ENCODE data around the gene DLG4.

The DLG4 gene

DNA sequence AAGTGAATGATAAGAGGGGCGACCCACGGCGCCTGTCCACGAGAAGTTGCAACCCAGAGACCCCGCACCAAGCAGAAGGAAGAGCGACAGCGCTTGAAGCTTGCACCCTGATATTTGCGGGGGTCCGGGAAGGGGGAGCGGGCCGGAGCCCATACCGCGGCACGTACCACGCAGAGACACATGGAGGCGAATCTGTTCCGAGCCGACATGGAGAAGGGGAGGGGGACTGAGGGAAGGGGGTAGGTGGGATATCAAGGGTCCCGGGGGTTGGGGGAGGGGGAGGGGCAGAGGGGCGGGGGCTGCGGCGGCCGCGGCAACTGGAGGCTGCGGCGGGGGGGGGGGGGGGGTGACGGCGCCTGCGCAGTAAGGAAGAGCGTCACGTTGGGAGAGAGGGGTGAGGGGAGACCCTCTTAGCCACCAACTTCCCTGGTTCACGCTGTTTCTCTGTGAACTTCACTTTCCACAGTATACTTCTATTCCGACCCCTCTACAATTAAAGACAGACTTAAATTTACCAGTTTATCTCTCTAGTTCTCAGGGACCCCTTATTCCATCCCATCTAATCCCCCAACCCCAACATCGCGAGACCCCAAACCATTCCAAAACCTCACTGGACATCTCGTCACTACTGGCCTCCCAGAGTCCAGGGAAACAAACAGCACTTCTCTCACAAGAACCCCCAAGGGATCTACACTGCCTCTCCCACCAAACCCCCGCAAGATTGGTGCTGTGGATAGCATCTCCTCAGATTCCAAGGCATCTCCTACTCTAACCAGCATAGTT, 8.0 kb downstream of the DLG4 start:
- no peak overlapping the region for H3K27ac ChIP-seq (ENCODE audit: low read depth, low read length)
- H3K4me1 ChIP-seq (ENCODE audit: insufficient read depth, low read length): peaks cover 36% of the 10 kb centered on the region
- no peaks in the 10 kb centered on the region for H3K27me3 ChIP-seq (ENCODE audit: insufficient read depth, low read length)
- H3K36me3 ChIP-seq (ENCODE audit: insufficient read depth, low read length): no peaks in the 10 kb centered on the region
- 12% methylated on average over 24 of the region's 37 CpGs for WGBS
- no peaks in the 10 kb centered on the region for H3K9me3 ChIP-seq (ENCODE audit: insufficient read depth, low read depth, low read length)
- H3K9ac ChIP-seq (ENCODE audit: low read depth, low read length): peak overlapping the region; percentile 56
- H3K4me3 ChIP-seq (ENCODE audit: low read length): peak overlapping the region; percentile 70

- Histone ChIP-seq H3K27ac (ENCODE audit: low read depth, low read length) (peak overlapping the region; percentile 63), H3K9me3 (ENCODE audit: insufficient read depth, low read depth, low read length) (no peaks in the 10 kb centered on the region), H3K27me3 (ENCODE audit: insufficient read depth, low read length) (no peaks in the 10 kb centered on the region), H3K4me3 (ENCODE audit: low read length) (peak overlapping the region; percentile 54), H3K36me3 (ENCODE audit: insufficient read depth, low read length) (peaks cover 2% of the 10 kb centered on the region), H3K4me1 (ENCODE audit: insufficient read depth, low read length) (peaks cover 36% of the 10 kb centered on the region), H3K9ac (ENCODE audit: low read depth, low read length) (0 out of 2 replicates have a peak overlapping the region, but pooled peaks have one; percentile 17)
- 88% methylated on average over 9 of the region's 9 CpGs for WGBS
These were observed 10.7 kb downstream of the DLG4 start for GRCh38 chr17:7208754-7209460.

DNA sequence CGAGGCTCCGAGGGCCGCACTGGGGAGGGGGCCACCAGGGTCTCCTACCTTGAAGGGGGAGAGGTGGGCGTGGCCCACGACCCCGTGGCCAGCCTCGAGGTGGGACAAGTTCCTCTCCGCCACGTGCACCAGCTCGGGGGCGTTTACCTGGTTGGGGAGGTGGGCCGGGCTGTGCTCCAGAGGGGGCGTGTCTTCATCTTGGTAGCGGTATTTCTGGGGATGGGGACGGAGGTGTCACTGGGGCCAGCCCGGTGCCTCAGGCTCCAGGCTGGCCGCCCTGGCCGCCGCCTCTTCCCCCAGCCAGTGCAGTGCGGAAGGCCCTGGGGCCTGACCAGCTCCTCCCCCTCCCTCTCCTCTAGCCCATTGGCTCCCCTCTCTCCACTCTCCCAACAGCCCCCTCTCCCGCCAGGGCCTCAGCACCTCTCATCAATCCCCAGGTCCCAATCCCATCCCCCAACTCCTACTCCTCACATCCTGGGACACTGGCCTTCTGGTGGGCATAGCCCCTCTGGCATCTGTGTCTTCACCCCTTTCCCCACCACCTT, 11.5 kb downstream of the DLG4 start:
- Histone ChIP-seq H3K9me3 (ENCODE audit: insufficient read depth, low read depth, low read length) (no peaks in the 10 kb centered on the region), H3K4me1 (ENCODE audit: insufficient read depth, low read length) (peaks cover 31% of the 10 kb centered on the region), H3K9ac (ENCODE audit: low read depth, low read length) (peak overlapping the region; percentile 53), H3K36me3 (ENCODE audit: insufficient read depth, low read length) (peaks cover 10% of the 10 kb centered on the region), H3K27ac (ENCODE audit: low read depth, low read length) (peak overlapping the region; percentile 63), H3K27me3 (ENCODE audit: insufficient read depth, low read length) (no peaks in the 10 kb centered on the region), H3K4me3 (ENCODE audit: low read length) (peak overlapping the region; percentile 54)
- 12% methylated on average over 21 of the region's 21 CpGs for WGBS

DNA sequence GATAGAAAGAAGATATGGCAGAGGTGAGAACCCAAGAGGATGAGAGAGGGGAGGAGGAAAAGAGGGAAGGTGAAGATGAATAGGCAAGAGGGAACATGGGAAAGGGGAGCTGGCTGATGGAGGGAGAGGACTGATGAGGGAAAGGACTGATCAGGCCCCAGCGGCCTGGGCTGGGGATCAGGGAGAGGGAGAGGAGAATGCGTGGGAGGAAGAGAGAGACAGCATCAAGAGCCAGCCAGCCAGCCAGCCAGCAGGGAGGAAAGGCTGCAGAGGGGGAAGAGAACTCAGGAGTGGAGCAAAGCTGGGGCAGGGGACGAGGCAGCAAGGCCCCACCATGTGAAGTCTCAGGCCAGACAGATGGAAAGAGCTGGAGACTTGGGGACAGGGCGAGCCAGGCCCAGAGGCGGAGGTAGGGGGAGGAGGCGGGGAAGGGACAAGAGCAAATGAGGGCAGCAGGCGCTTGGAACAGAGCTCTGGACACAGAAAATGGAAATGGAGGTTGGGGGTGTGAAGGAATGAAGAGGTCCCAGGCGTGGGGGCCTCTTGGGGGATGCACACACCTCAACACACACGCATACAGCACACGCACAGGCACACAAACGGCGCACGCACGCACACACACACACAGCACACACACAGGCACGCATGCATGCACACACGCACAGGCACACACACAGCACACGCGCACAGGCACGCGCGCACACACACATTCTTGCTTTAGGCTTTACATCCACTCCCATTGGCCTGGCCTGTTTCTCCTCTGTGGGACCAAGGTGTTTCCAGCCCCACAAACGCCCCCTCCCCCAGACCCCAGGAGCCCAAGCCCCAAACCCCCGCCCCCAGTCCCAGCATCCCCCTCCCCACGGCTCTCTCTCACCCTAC, 12.3 kb downstream of the DLG4 start:
- Histone ChIP-seq H3K27ac (ENCODE audit: low read depth, low read length) (no peak overlapping the region; the same call in 1 of the 2 replicates), H3K9me3 (ENCODE audit: insufficient read depth, low read depth, low read length) (no peaks in the 10 kb centered on the region), H3K9ac (ENCODE audit: low read depth, low read length) (no peak overlapping the region), H3K36me3 (ENCODE audit: insufficient read depth, low read length) (peaks cover 17% of the 10 kb centered on the region), H3K27me3 (ENCODE audit: insufficient read depth, low read length) (no peaks in the 10 kb centered on the region), H3K4me3 (ENCODE audit: low read length) (peak overlapping the region; percentile 54), H3K4me1 (ENCODE audit: insufficient read depth, low read length) (peaks cover 31% of the 10 kb centered on the region)
- WGBS: 78% methylated on average over 22 of the region's 24 CpGs

DNA sequence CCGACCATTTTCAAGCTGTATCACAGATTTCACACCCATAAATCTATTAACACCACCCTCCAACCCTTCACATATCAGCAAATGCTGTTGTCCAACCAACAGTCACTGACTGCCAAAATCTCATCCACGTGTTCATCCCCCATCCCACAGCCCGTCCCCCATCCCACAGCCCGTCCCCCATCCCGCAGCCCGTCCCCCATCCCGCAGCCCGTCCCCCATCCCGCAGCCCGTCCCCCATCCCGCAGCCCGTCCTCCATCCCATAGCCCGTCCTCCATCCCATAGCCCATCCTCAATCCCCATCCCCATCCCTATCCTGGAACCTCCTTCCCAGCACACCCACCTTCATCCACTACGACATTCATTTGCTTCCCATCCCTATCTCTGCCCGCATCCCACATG, 14.1 kb downstream of the DLG4 start:
- Histone ChIP-seq H3K27me3 (ENCODE audit: insufficient read depth, low read length) (no peaks in the 10 kb centered on the region), H3K9me3 (ENCODE audit: insufficient read depth, low read depth, low read length) (no peaks in the 10 kb centered on the region), H3K9ac (ENCODE audit: low read depth, low read length) (no peak overlapping the region), H3K27ac (ENCODE audit: low read depth, low read length) (peak overlapping the region; percentile 77; the same call in 1 of the 2 replicates), H3K36me3 (ENCODE audit: insufficient read depth, low read length) (peaks cover 30% of the 10 kb centered on the region), H3K4me3 (ENCODE audit: low read length) (peak overlapping the region; percentile 70), H3K4me1 (ENCODE audit: insufficient read depth, low read length) (peaks cover 22% of the 10 kb centered on the region)
- WGBS: 49% methylated on average over 14 of the region's 15 CpGs

DNA sequence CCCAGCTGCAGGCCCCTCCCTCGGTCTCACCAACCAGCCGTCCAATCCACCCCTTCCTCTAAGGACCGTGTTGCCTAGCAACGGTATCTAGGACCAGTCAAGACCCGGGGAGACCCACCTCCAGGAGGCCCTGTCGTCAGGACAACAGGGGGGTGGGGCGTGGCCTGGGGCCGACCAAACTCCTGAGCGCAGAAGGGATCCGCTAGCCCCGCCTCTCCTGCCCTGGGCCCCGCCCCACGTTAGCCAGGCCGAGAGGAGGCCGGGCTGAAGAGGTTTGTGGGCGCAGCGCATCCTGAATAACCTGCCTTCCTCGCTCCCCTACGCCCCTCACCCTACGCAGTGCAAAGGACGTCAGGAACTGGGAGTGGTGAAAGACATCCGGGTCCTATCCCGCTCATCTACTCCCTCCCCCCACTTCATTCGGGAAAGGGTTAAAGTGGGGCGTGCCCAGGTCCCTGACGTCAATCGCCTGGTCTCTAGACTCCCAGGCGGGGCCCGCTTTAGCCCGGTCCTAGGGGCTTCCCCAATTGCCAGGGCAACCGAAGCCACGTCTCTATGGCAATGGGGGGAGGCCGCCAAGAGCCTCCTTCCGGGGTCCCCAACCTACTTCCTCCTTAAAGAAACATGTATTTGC, 14.7 kb downstream of the DLG4 start:
- no peaks in the 10 kb centered on the region for H3K9me3 ChIP-seq (ENCODE audit: insufficient read depth, low read depth, low read length)
- H3K27me3 ChIP-seq (ENCODE audit: insufficient read depth, low read length): no peaks in the 10 kb centered on the region
- H3K36me3 ChIP-seq (ENCODE audit: insufficient read depth, low read length): peaks cover 34% of the 10 kb centered on the region
- peak overlapping the region; percentile 70 for H3K4me3 ChIP-seq (ENCODE audit: low read length)
- 0 out of 2 replicates have a peak overlapping the region, but pooled peaks have one; percentile 28 for H3K9ac ChIP-seq (ENCODE audit: low read depth, low read length)
- peaks cover 19% of the 10 kb centered on the region; the same call in 1 of the 2 replicates for H3K4me1 ChIP-seq (ENCODE audit: insufficient read depth, low read length)
- under 1% methylated on average over 34 of the region's 34 CpGs for WGBS
- H3K27ac ChIP-seq (ENCODE audit: low read depth, low read length): peak overlapping the region; percentile 77; the same call in 1 of the 2 replicates

GRCh38 chr17:7204336-7204735, 15.3 kb downstream of the DLG4 start:
- peak overlapping the region; percentile 77; the same call in 1 of the 2 replicates for H3K27ac ChIP-seq (ENCODE audit: low read depth, low read length)
- H3K4me3 ChIP-seq (ENCODE audit: low read length): peak overlapping the region; percentile 70
- 90% methylated on average over 15 of the region's 15 CpGs for WGBS
- H3K4me1 ChIP-seq (ENCODE audit: insufficient read depth, low read length): peaks cover 19% of the 10 kb centered on the region; the same call in 1 of the 2 replicates
- peaks cover 37% of the 10 kb centered on the region for H3K36me3 ChIP-seq (ENCODE audit: insufficient read depth, low read length)
- no peaks in the 10 kb centered on the region for H3K27me3 ChIP-seq (ENCODE audit: insufficient read depth, low read length)
- no peak overlapping the region for H3K9ac ChIP-seq (ENCODE audit: low read depth, low read length)
- no peaks in the 10 kb centered on the region for H3K9me3 ChIP-seq (ENCODE audit: insufficient read depth, low read depth, low read length)

GRCh38 chr17:7203391-7203790, 16.2 kb downstream of the DLG4 start:
- H3K36me3 ChIP-seq (ENCODE audit: insufficient read depth, low read length): peaks cover 38% of the 10 kb centered on the region
- 94% methylated on average over 16 of the region's 16 CpGs for WGBS
- peaks cover 10% of the 10 kb centered on the region; the same call in 1 of the 2 replicates for H3K4me1 ChIP-seq (ENCODE audit: insufficient read depth, low read length)
- H3K9ac ChIP-seq (ENCODE audit: low read depth, low read length): no peak overlapping the region
- no peak overlapping the region for H3K27ac ChIP-seq (ENCODE audit: low read depth, low read length)
- H3K27me3 ChIP-seq (ENCODE audit: insufficient read depth, low read length): no peaks in the 10 kb centered on the region
- no peak overlapping the region for H3K4me3 ChIP-seq (ENCODE audit: low read length)
- H3K9me3 ChIP-seq (ENCODE audit: insufficient read depth, low read depth, low read length): no peaks in the 10 kb centered on the region

GRCh38 chr17:7196651-7197401, 22.8 kb downstream of the DLG4 start:
- Histone ChIP-seq H3K9me3 (ENCODE audit: insufficient read depth, low read depth, low read length) (no peaks in the 10 kb centered on the region), H3K4me3 (ENCODE audit: low read length) (no peak overlapping the region), H3K4me1 (ENCODE audit: insufficient read depth, low read length) (no peaks in the 10 kb centered on the region), H3K9ac (ENCODE audit: low read depth, low read length) (no peak overlapping the region), H3K36me3 (ENCODE audit: insufficient read depth, low read length) (peaks cover 70% of the 10 kb centered on the region), H3K27me3 (ENCODE audit: insufficient read depth, low read length) (no peaks in the 10 kb centered on the region), H3K27ac (ENCODE audit: low read depth, low read length) (no peak overlapping the region)
- WGBS: 94% methylated on average over 22 of the region's 22 CpGs

- no peaks in the 10 kb centered on the region for H3K27me3 ChIP-seq (ENCODE audit: insufficient read depth, low read length)
- peaks cover 69% of the 10 kb centered on the region for H3K36me3 ChIP-seq (ENCODE audit: insufficient read depth, low read length)
- H3K9me3 ChIP-seq (ENCODE audit: insufficient read depth, low read depth, low read length): no peaks in the 10 kb centered on the region
- WGBS: 95% methylated on average over 12 of the region's 12 CpGs
- H3K9ac ChIP-seq (ENCODE audit: low read depth, low read length): no peak overlapping the region
- no peaks in the 10 kb centered on the region for H3K4me1 ChIP-seq (ENCODE audit: insufficient read depth, low read length)
- no peak overlapping the region for H3K4me3 ChIP-seq (ENCODE audit: low read length)
- H3K27ac ChIP-seq (ENCODE audit: low read depth, low read length): no peak overlapping the region
These were observed 23.7 kb downstream of the DLG4 start for GRCh38 chr17:7195971-7196370.
